Brain pericyte (primary cell): ENCODE data around the gene SBK1.
"Not testable (repeated sequence)": the region's sequence is repeated elsewhere in the genome, so short reads cannot be mapped to it uniquely, and the experiment has no call there.

Source experiments
- DNase-seq: peaks from one replicate; pipeline ENCODE4 v3.0.0-alpha.2; 2012; ENCODE audit warnings: low read depth, low spot score

The SBK1 gene

GRCh38 chr16:28308794-28309584 lies 16.7 kb downstream of the SBK1 start:
- DNase-seq: no peak

- no peak for DNase-seq
These were observed 17.5 kb downstream of the SBK1 start for GRCh38 chr16:28309811-28310311.

GRCh38 chr16:28310796-28311195 lies 18.5 kb downstream of the SBK1 start:
- DNase-seq: no peak

- DNase-seq: no peak
These were observed 19.1 kb downstream of the SBK1 start for GRCh38 chr16:28311413-28311812.

GRCh38 chr16:28311913-28312312 lies 19.6 kb downstream of the SBK1 start:
- DNase-seq: no peak

- no peak for DNase-seq
These were observed 20.0 kb downstream of the SBK1 start for GRCh38 chr16:28312327-28312726.

- no peak for DNase-seq
These were observed 21.3 kb downstream of the SBK1 start for GRCh38 chr16:28313587-28313986.

- no peak for DNase-seq
These were observed 23.7 kb downstream of the SBK1 start for GRCh38 chr16:28316054-28316453.

- DNase-seq: no peak
These were observed 24.9 kb downstream of the SBK1 start for GRCh38 chr16:28317040-28317880.

- DNase-seq: no peak
These were observed 25.9 kb downstream of the SBK1 start for GRCh38 chr16:28318042-28318744.

GRCh38 chr16:28319476-28320022 lies 27.2 kb downstream of the SBK1 start:
- no peak for DNase-seq

- no peak for DNase-seq
These were observed 27.8 kb downstream of the SBK1 start for GRCh38 chr16:28320023-28320561.

GRCh38 chr16:28320741-28321140 lies 28.4 kb downstream of the SBK1 start:
- DNase-seq: no peak

- no peak for DNase-seq
These were observed 29.5 kb downstream of the SBK1 start for GRCh38 chr16:28321700-28322411.

GRCh38 chr16:28324235-28324886 lies 32.0 kb downstream of the SBK1 start:
- no peak for DNase-seq

- DNase-seq: no peak
These were observed 32.6 kb downstream of the SBK1 start for GRCh38 chr16:28324887-28325279.

- DNase-seq: no peak
These were observed 34.7 kb downstream of the SBK1 start for GRCh38 chr16:28326881-28327610.

- DNase-seq: not testable (repeated sequence)
These were observed 37.9 kb downstream of the SBK1 start for GRCh38 chr16:28330232-28330631.

- DNase-seq: not testable (repeated sequence)
These were observed 38.7 kb downstream of the SBK1 start for GRCh38 chr16:28330981-28331380.

GRCh38 chr16:28332632-28333031 lies 40.3 kb downstream of the SBK1 start:
- not testable (repeated sequence) for DNase-seq
